Measurements from ENCODE around the gene DLK1. TPM values are rescaled to one million over a fixed set of nuclear protein-coding genes. Genes with fewer than 3 reads are reported as not detected.

Gene DLK1
- polyA plus RNA-seq, 1 experiment, result 0.12 TPM

- H3K27ac ChIP-seq (ENCODE audit: low read depth, low read length), result no peak overlapping the region
- POLR2A ChIA-PET, result no interaction called here
- H3K9me3 ChIP-seq (ENCODE audit: control insufficient read depth, insufficient read depth, low read length), result no peaks in the 10 kb centered on the region
- H3K4me3 ChIP-seq (ENCODE audit: low read depth, low read length), result no peak overlapping the region
- DNase-seq (ENCODE audit: low read depth, low spot score), result no peak
- CTCF ChIA-PET, result no interaction called here
- TF ChIP-seq CTCF (IDR thresholded peaks at IDR 0.05; ENCODE audit: low read depth, low read length), result no peak
- H3K27me3 ChIP-seq (ENCODE audit: control insufficient read depth, insufficient read depth, low read length), result peaks cover 32% of the 10 kb centered on the region
Observed at GRCh38 chr14:100786131-100786530, 59.4 kb downstream of the DLK1 start.

GRCh38 chr14:100786576-100787219 lies 60.0 kb downstream of the DLK1 start:
- ChIA-PET POLR2A (no interaction called here), CTCF (no interaction called here)
- Histone ChIP-seq H3K27ac (ENCODE audit: low read depth, low read length) (no peak overlapping the region), H3K4me3 (ENCODE audit: low read depth, low read length) (no peak overlapping the region), H3K27me3 (ENCODE audit: control insufficient read depth, insufficient read depth, low read length) (peaks cover 32% of the 10 kb centered on the region), H3K9me3 (ENCODE audit: control insufficient read depth, insufficient read depth, low read length) (no peaks in the 10 kb centered on the region)
- TF ChIP-seq CTCF (IDR thresholded peaks at IDR 0.05; ENCODE audit: low read depth, low read length), result no peak
- no peak for DNase-seq (ENCODE audit: low read depth, low spot score)

GRCh38 chr14:100787659-100788058 lies 61.0 kb downstream of the DLK1 start:
- DNase-seq (ENCODE audit: low read depth, low spot score), result no peak
- TF ChIP-seq CTCF (IDR thresholded peaks at IDR 0.05; ENCODE audit: low read depth, low read length), result no peak
- Histone ChIP-seq H3K27ac (ENCODE audit: low read depth, low read length) (no peak overlapping the region), H3K27me3 (ENCODE audit: control insufficient read depth, insufficient read depth, low read length) (peaks cover 28% of the 10 kb centered on the region), H3K9me3 (ENCODE audit: control insufficient read depth, insufficient read depth, low read length) (no peaks in the 10 kb centered on the region), H3K4me3 (ENCODE audit: low read depth, low read length) (no peak overlapping the region)
- POLR2A ChIA-PET, result no interaction called here
- CTCF ChIA-PET, result no interaction called here

Other genes with a start within 250 kb of the DLK1 start
- 0.16 and 0.48 TPM in 2 replicates for gene BEGAIN, start 139.5 kb upstream of the DLK1 start, polyA plus RNA-seq (2011; rRNA removed)
- gene MEG3, start 99.2 kb downstream of the DLK1 start, polyA plus RNA-seq (2011; rRNA removed), result 306 and 310 TPM in 2 replicates
- not detected in 2 replicates for gene RTL1, start 176.8 kb downstream of the DLK1 start, polyA plus RNA-seq (2011; rRNA removed)